ENCODE data around the gene VPS54.

The VPS54 gene

DNA sequence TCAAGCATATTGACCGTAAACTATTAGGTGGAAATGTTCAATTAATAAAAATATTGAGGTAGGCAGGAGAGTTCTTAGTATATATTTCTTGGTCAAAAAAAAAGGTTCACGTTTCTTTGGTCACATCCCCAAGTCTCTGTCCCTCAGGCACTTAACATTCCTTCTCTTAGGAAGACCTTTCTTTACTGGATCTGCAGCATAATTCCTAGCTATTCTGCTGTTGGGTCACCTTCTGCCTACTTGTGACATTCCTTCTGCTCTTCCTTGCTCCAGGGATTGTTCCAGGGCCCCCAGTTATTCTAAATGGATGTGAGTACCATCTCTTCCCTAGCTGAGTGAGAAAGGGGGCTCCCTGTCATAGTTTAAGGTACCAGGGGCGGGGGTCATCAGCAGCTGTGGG lies 173.4 kb downstream of the VPS54 start:
- POLR2A ChIA-PET: no interaction called here
- TF ChIP-seq, protein P1, sequence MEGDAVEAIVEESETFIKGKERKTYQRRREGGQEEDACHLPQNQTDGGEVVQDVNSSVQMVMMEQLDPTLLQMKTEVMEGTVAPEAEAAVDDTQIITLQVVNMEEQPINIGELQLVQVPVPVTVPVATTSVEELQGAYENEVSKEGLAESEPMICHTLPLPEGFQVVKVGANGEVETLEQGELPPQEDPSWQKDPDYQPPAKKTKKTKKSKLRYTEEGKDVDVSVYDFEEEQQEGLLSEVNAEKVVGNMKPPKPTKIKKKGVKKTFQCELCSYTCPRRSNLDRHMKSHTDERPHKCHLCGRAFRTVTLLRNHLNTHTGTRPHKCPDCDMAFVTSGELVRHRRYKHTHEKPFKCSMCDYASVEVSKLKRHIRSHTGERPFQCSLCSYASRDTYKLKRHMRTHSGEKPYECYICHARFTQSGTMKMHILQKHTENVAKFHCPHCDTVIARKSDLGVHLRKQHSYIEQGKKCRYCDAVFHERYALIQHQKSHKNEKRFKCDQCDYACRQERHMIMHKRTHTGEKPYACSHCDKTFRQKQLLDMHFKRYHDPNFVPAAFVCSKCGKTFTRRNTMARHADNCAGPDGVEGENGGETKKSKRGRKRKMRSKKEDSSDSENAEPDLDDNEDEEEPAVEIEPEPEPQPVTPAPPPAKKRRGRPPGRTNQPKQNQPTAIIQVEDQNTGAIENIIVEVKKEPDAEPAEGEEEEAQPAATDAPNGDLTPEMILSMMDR (IDR thresholded peaks at IDR 0.05; ENCODE audit: control extremely low read depth, extremely low read depth, low read depth, missing control alignments): no peak
- CTCF ChIA-PET: interaction anchor here (1.1 to 1.6 kb wide), 3 partner anchors 10 to 19 kb away, joined by 3 to 9 read pairs (median 3); no protein-coding TSS in a partner anchor
- DNase-seq (ENCODE audit: extremely low spot score): no peak

DNA sequence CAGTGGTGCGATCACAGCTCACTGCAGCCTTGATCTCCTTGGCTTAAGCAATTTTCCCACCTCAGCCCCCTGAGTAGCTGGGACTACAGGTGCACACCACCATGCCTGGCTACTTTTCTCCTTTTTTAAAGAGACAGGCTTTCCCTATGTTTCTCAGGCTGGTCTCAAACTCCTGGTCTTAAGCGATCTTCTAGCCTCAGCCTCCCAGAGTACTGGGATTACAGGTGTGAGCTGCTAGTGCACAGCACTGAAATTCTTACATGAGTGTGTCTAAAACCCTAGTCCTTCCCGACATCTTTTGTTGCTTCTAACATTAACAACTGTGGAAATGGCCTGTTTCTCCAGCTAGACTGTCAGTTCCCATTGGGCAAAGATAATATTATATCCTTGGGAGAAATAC lies 174.6 kb downstream of the VPS54 start:
- ChIA-PET CTCF (interaction anchor here (1.0 to 5.2 kb wide), 4 partner anchors 10 to 20 kb away, joined by 3 to 36 read pairs (median 6); no protein-coding TSS in a partner anchor), POLR2A (no interaction called here)
- no peak for DNase-seq (ENCODE audit: extremely low spot score)
- TF ChIP-seq, protein P1 (IDR thresholded peaks at IDR 0.05; ENCODE audit: control extremely low read depth, extremely low read depth, low read depth, missing control alignments): no peak

DNA sequence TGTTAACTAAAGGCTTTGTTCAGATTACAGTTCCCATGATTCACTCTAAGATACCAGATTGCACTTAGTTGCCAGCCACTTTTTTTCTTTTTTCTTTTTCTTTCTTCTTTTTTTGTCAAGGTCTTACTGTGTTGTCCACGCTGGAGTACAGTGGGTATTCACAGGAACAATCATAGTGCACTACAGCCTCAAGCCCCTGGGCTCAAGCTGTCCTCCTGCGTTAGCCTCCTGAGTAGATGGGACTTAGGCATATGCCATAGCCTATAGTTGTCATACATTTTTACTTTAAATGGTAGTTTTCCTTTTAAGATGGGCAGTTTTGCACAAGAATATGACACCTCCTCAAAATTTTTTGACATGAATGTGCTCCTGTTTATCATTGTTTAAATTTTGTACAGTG lies 175.4 kb downstream of the VPS54 start:
- TF ChIP-seq, protein P1 (IDR thresholded peaks at IDR 0.05; ENCODE audit: control extremely low read depth, extremely low read depth, low read depth, missing control alignments): no peak
- ChIA-PET POLR2A (no interaction called here), CTCF (interaction anchor here (0.6 to 5.2 kb wide), 4 partner anchors 11 to 233 kb away, joined by 3 to 36 read pairs (median 15); no protein-coding TSS in a partner anchor)
- DNase-seq (ENCODE audit: extremely low spot score): no peak

DNA sequence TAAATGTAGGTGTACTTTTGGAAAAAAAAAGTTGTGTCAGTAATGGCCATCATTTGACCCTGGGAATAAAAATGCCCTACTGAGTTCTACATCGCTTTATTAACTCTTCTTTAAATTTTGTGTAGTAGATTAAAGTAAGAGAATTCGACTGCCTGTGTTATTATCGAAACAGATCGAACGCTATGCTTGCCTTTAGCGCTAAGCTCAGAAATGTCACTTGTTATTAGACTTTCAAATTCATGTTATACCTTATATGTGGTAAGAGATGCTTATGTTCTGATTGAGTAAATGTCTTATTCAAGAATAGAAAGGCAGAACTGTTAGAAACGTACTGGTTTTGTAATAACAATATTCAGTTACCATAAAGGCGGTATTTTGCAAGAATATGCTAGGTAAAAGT lies 176.1 kb downstream of the VPS54 start:
- ChIA-PET CTCF (interaction anchor here (1.3 to 5.2 kb wide), 4 partner anchors 11 to 144 kb away, joined by 4 to 36 read pairs (median 12); no protein-coding TSS in a partner anchor), POLR2A (no interaction called here)
- TF ChIP-seq, protein P1 (IDR thresholded peaks at IDR 0.05; ENCODE audit: control extremely low read depth, extremely low read depth, low read depth, missing control alignments): no peak
- no peak for DNase-seq (ENCODE audit: extremely low spot score)

DNA sequence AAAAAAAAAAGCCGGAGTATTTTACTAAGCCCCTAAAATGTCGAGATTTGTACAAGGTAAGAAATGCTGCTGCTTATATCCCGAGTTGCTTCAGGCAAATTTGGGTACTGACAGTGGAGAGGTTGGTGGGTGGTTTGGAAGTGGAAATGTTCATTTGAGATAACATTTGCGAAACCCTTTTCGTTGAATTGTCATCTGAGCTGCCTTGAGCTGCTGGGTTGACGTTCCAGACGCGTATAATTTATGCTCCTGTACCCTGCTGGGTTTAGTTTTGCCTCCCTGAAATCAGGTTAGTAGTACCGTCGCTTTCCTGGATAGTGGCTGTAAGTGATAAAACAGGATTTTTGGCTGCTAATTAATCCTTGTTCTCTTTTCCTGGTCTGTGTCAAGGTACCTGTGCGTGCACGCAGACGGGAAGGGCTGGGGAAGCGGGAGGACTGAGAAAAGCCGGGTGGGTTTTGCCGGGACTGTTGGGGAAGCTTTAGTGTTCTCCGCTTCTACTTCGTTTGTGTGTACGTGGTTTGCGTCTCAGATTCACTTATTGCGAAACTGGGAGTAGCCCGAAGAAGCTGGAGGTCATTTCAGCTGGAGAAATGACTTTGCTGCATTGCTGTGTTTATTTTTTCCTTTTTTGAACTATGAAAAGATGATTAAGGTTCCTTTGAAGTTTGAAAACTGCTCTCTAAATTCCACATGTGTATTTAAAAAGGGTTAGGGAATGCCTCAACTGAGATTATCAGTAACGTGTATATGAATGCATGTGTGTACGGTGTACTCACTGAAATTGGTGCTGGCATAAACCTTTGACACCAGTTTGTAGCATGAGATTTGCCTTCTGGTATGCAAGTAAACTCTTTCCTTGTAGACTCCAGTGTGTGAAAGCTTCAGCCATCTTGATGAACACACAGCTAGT lies 176.8 kb downstream of the VPS54 start:
- DNase-seq (ENCODE audit: extremely low spot score): no peak
- POLR2A ChIA-PET: interaction anchor here (0.7 to 1.5 kb wide), 6 partner anchors 10 to 908 kb away, joined by 3 to 6 read pairs (median 4); no protein-coding TSS in a partner anchor
- TF ChIP-seq, protein P1 (IDR thresholded peaks at IDR 0.05; ENCODE audit: control extremely low read depth, extremely low read depth, low read depth, missing control alignments): no peak
- CTCF ChIA-PET: interaction anchor here (0.9 to 5.2 kb wide), 10 partner anchors 9 to 264 kb away, joined by 3 to 36 read pairs (median 5); no protein-coding TSS in a partner anchor

Data from GM10248 (cell line).